Natural killer cell (primary cell): ENCODE results near the gene DES. TPM values are rescaled to one million over a fixed set of nuclear protein-coding genes. Genes with fewer than 3 reads are reported as not detected.

Experiments used
- ATAC-seq, 3 donors: fragments of 150-1000 bp in 2 of 3; fragments of 200-7000 bp in 1 of 3; cut with Tn5 transposase; 1 replicate in 1 of 3; 2 replicates in 2 of 3; pipeline ENCODE4 v1.10.0; 2021; ENCODE audit warnings: mild to moderate bottlenecking in 2 of 3, moderate library complexity in 2 of 3
- DNase-seq, 2 donors: peaks; one replicate each; pipeline versions ENCODE4 v3.0.0 to v3.0.0-alpha.2; 2013 to 2021; ENCODE audit warnings: mixed read lengths in 1 of 2
- H3K27ac ChIP-seq: one replicate; pipeline ENCODE4 v1.5.1; 2013; ENCODE audit warnings: mild to moderate bottlenecking, low read length
- H3K27me3 ChIP-seq: one replicate; pipeline ENCODE4 v1.6.1; 2013; ENCODE audit warnings: low read length; ENCODE audit not compliant: control insufficient read depth, insufficient read depth
- H3K36me3 ChIP-seq: one replicate; pipeline ENCODE4 v1.6.1; 2013; ENCODE audit warnings: low read length; ENCODE audit not compliant: control insufficient read depth, insufficient read depth
- H3K4me1 ChIP-seq: one replicate; pipeline ENCODE4 v1.6.1; 2013; ENCODE audit warnings: low read length; ENCODE audit not compliant: control insufficient read depth, insufficient read depth
- H3K4me3 ChIP-seq: one replicate; pipeline ENCODE4 v1.5.1; 2013; ENCODE audit warnings: low read length
- H3K9me3 ChIP-seq: one replicate; pipeline ENCODE4 v1.6.1; 2013; ENCODE audit warnings: low read length; ENCODE audit not compliant: control insufficient read depth, insufficient read depth
- H3K27ac Mint-ChIP-seq, 2 donors: one replicate each; pipeline ENCODE4 v1.8.0; 2022; ENCODE audit warnings: mild to moderate bottlenecking in 2 of 2, mixed read lengths in 2 of 2, moderate library complexity in 1 of 2
- H3K27me3 Mint-ChIP-seq, 2 donors: one replicate each; pipeline ENCODE4 v1.8.0; 2022; ENCODE audit warnings: low read depth in 2 of 2, mixed read lengths in 2 of 2
- H3K36me3 Mint-ChIP-seq: one replicate; pipeline ENCODE4 v1.8.0; 2022; ENCODE audit warnings: mixed read lengths
- H3K4me1 Mint-ChIP-seq, 2 donors: one replicate each; pipeline ENCODE4 v1.8.0; 2022; ENCODE audit warnings: mixed read lengths in 2 of 2
- H3K4me3 Mint-ChIP-seq: one replicate; pipeline ENCODE4 v1.8.0; 2022; ENCODE audit warnings: mild to moderate bottlenecking, moderate library complexity, mixed read lengths
- H3K9me3 Mint-ChIP-seq, 2 donors: one replicate each; pipeline ENCODE4 v1.8.0; 2022; ENCODE audit warnings: mixed read lengths in 2 of 2
- WGBS: methylation state at CpG from one replicate; pipeline ENCODE4 v1.1.7; 2013; ENCODE audit warnings: missing lambda C conversion rate; ENCODE audit not compliant: insufficient coverage; 5-methylcytosine and 5-hydroxymethylcytosine counted together
- intact Hi-C: fragments of 100-400 bp; cut with micrococcal nuclease; formaldehyde crosslinking; loops from one replicate; pipeline ENCODE4 v1.14.2; 2022
- total RNA-seq, 4 donors: library from RNA; stranded (reverse); fragments of 120-200 nt in 1 of 4; gene quantifications; one replicate each; pipeline versions ENCODE4 v1.2.3 to v1.2.4, GENCODE V29; 2013 to 2022
- TF ChIP-seq, protein P1 (sequence below): fragments of 200-600 bp; IDR thresholded peaks from one replicate; pipeline ENCODE4 v1.8.0; 2022; ENCODE audit warnings: antibody characterized with exemption

The DES gene
- total RNA-seq, 3 donors from 2014 or later (not counting 1 experiment from before 2014, with no cell fraction given), result not detected

DNA sequence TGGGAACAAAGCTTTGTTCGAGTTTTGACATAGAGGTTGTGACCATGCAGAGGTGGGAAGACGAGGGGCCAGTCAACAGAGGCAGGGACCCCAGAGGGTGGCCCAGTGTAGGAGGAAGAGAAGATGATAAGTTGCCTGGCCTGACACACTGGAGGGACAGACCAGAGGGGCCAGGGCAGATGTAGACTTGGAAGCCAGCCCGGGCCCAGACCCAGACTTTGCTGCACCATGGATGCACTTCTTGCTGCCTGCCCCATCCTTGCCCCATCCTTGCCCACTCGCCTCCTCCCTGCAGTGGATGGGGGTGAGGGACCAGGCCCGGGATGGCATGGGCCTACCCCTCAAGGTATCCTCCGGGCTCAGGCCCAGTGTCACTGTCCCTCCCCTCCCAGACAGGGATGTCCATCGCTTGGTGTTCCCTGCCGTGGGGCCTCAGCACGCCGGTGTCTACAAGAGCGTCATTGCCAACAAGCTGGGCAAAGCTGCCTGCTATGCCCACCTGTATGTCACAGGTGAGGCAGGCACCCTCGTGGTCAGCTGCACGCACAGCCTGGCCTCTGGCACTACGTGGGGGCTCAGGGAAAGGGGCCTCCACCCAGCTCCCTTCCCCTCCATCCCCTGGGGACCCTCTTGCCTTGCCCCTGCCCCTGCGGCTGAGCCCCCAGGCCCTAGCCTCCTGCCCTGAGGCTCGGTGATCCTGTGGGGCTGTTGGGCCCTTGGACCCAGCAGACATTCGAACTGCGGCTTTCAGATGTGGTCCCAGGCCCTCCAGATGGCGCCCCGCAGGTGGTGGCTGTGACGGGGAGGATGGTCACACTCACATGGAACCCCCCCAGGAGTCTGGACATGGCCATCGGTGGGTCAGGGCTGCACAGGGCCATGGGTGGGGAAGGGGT, 53.5 kb downstream of the DES start:
- H3K4me1 Mint-ChIP-seq, result peaks cover 5% of the 10 kb centered on the region in 2 donors
- H3K27ac Mint-ChIP-seq, result no peak overlapping the region
- TF ChIP-seq, protein P1, sequence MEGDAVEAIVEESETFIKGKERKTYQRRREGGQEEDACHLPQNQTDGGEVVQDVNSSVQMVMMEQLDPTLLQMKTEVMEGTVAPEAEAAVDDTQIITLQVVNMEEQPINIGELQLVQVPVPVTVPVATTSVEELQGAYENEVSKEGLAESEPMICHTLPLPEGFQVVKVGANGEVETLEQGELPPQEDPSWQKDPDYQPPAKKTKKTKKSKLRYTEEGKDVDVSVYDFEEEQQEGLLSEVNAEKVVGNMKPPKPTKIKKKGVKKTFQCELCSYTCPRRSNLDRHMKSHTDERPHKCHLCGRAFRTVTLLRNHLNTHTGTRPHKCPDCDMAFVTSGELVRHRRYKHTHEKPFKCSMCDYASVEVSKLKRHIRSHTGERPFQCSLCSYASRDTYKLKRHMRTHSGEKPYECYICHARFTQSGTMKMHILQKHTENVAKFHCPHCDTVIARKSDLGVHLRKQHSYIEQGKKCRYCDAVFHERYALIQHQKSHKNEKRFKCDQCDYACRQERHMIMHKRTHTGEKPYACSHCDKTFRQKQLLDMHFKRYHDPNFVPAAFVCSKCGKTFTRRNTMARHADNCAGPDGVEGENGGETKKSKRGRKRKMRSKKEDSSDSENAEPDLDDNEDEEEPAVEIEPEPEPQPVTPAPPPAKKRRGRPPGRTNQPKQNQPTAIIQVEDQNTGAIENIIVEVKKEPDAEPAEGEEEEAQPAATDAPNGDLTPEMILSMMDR, result no peak
- H3K27ac ChIP-seq, result no peak overlapping the region
- 84% methylated on average over 22 of the region's 22 CpGs for WGBS
- intact Hi-C loops, result no loop called here
- no peak overlapping the region for H3K4me3 Mint-ChIP-seq
- DNase-seq (no peak), ATAC-seq (no peak)
- H3K4me1 ChIP-seq, result peaks cover 3% of the 10 kb centered on the region
- no peak overlapping the region for H3K4me3 ChIP-seq
- no peaks in the 10 kb centered on the region for H3K9me3 Mint-ChIP-seq
- no peaks in the 10 kb centered on the region for H3K36me3 Mint-ChIP-seq
- H3K27me3 ChIP-seq, result no peaks in the 10 kb centered on the region
- H3K36me3 ChIP-seq, result no peaks in the 10 kb centered on the region
- H3K27me3 Mint-ChIP-seq, result peaks cover 6 to 7% of the 10 kb centered on the region in 2 donors
- H3K9me3 ChIP-seq, result no peaks in the 10 kb centered on the region

DNA sequence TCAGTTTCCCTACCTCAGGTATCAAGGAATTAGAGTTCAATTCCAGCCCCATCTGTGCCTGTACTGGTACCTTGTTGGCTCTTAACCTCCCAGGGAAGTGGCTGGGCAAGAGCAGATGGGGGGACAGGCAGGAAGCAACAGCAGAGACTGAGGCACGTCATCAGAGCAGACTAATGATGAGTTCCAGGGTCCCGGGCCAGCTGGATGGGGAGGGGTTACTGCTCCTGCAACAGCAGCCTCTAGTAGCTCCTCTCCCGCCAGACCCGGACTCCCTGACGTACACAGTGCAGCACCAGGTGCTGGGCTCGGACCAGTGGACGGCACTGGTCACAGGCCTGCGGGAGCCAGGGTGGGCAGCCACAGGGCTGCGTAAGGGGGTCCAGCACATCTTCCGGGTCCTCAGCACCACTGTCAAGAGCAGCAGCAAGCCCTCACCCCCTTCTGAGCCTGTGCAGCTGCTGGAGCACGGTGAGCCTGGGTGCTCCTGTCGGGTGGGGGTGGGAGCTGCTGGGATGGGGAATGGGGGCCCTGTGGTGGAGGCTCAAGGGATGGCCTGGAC, 54.5 kb downstream of the DES start:
- Histone ChIP-seq H3K4me3 (no peak overlapping the region), H3K4me1 (peaks cover 3% of the 10 kb centered on the region), H3K27ac (no peak overlapping the region), H3K9me3 (no peaks in the 10 kb centered on the region), H3K27me3 (no peaks in the 10 kb centered on the region), H3K36me3 (no peaks in the 10 kb centered on the region)
- no peak overlapping the region for H3K27ac Mint-ChIP-seq
- H3K9me3 Mint-ChIP-seq, result no peaks in the 10 kb centered on the region
- no peak overlapping the region for H3K4me3 Mint-ChIP-seq
- H3K27me3 Mint-ChIP-seq, result peaks cover 4 to 6% of the 10 kb centered on the region in 2 donors
- WGBS, result 90% methylated on average over 12 of the region's 12 CpGs
- peaks cover 5% of the 10 kb centered on the region in 2 donors for H3K4me1 Mint-ChIP-seq
- no peak for DNase-seq
- no peak for ATAC-seq
- intact Hi-C loops, result no loop called here
- TF ChIP-seq, protein P1, result no peak
- H3K36me3 Mint-ChIP-seq, result no peaks in the 10 kb centered on the region

DNA sequence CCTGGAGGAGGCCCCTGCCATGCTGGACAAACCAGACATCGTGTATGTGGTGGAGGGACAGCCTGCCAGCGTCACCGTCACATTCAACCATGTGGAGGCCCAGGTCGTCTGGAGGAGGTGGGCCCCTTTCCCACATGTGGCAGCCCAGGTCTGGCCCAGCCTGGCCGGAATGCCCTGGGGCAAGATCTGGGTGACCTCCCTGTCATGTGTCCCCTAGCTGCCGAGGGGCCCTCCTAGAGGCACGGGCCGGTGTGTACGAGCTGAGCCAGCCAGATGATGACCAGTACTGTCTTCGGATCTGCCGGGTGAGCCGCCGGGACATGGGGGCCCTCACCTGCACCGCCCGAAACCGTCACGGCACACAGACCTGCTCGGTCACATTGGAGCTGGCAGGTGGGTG, 55.3 kb downstream of the DES start:
- peaks cover 4 to 6% of the 10 kb centered on the region in 2 donors for H3K27me3 Mint-ChIP-seq
- peaks cover 5% of the 10 kb centered on the region in 2 donors for H3K4me1 Mint-ChIP-seq
- no peak for ATAC-seq
- Histone ChIP-seq H3K4me1 (peaks cover 3% of the 10 kb centered on the region), H3K27me3 (no peaks in the 10 kb centered on the region), H3K9me3 (no peaks in the 10 kb centered on the region), H3K4me3 (no peak overlapping the region), H3K27ac (no peak overlapping the region), H3K36me3 (no peaks in the 10 kb centered on the region)
- no peaks in the 10 kb centered on the region for H3K9me3 Mint-ChIP-seq
- 89% methylated on average over 18 of the region's 18 CpGs for WGBS
- TF ChIP-seq, protein P1, result no peak
- H3K36me3 Mint-ChIP-seq, result no peaks in the 10 kb centered on the region
- no peak overlapping the region for H3K27ac Mint-ChIP-seq
- intact Hi-C loops, result no loop called here
- no peak overlapping the region for H3K4me3 Mint-ChIP-seq
- DNase-seq, result no peak
